Stimulated activated CD4-positive, alpha-beta T cell treated with anti-CD3 and anti-CD28 coated beads, Interleukin-1b, Interleukin-23, amount 100 ng/mL, for 48 hours (primary cell): ENCODE measurements around the gene EN2.

Experiments used
- DNase-seq: peaks from one replicate; pipeline ENCODE4 v3.0.0-alpha.2; 2020

The EN2 gene

GRCh38 chr7:155458111-155458877 is at the start of gene EN2:
Gene EN2, plus strand, starts transcription at chr7:155458129. Its CDS starts 249 bp downstream, at chr7:155458378.
- no peak for DNase-seq

- DNase-seq, result no peak
Observed at GRCh38 chr7:155408651-155409586, 49.0 kb upstream of the EN2 start.

- DNase-seq, result no peak
Observed at GRCh38 chr7:155409980-155410379, 47.9 kb upstream of the EN2 start.

- no peak for DNase-seq
Observed at GRCh38 chr7:155410431-155410830, 47.5 kb upstream of the EN2 start.

- no peak for DNase-seq
Observed at GRCh38 chr7:155411718-155412415, 46.1 kb upstream of the EN2 start.

GRCh38 chr7:155412416-155413253 is 45.3 kb upstream of the EN2 start:
- DNase-seq, result peak; percentile 45

- no peak for DNase-seq
Observed at GRCh38 chr7:155414547-155415492, 43.1 kb upstream of the EN2 start.

- DNase-seq, result no peak
Observed at GRCh38 chr7:155416646-155417380, 41.1 kb upstream of the EN2 start.

- no peak for DNase-seq
Observed at GRCh38 chr7:155418304-155418703, 39.6 kb upstream of the EN2 start.

GRCh38 chr7:155418941-155419755 is 38.8 kb upstream of the EN2 start:
- no peak for DNase-seq

GRCh38 chr7:155420116-155420515 is 37.8 kb upstream of the EN2 start:
- DNase-seq, result no peak

- no peak for DNase-seq
Observed at GRCh38 chr7:155422151-155422550, 35.8 kb upstream of the EN2 start.

- DNase-seq, result no peak
Observed at GRCh38 chr7:155422599-155423336, 35.2 kb upstream of the EN2 start.

- no peak for DNase-seq
Observed at GRCh38 chr7:155423337-155424285, 34.3 kb upstream of the EN2 start.

GRCh38 chr7:155424301-155425010 is 33.5 kb upstream of the EN2 start:
- no peak for DNase-seq

GRCh38 chr7:155425011-155425340 is 33.0 kb upstream of the EN2 start:
- DNase-seq, result no peak

- no peak for DNase-seq
Observed at GRCh38 chr7:155425887-155426286, 32.0 kb upstream of the EN2 start.
